Measurements from ENCODE around the gene FASTKD1.
"Not testable (repeated sequence)": the region's sequence is repeated elsewhere in the genome, so short reads cannot be mapped to it uniquely, and the experiment has no call there.

Gene FASTKD1

GRCh38 chr2:169528271-169528701, 45.4 kb downstream of the FASTKD1 start:
- no peak for TF ChIP-seq ZNF274 (IDR thresholded peaks at IDR 0.05; ENCODE audit: low read depth, low read length)
- Histone ChIP-seq H3K9me3 (ENCODE audit: insufficient read depth, low read length) (no peaks in the 10 kb centered on the region), H3K9ac (ENCODE audit: insufficient read length, low read depth) (no peak overlapping the region), H3K27me3 (ENCODE audit: insufficient read depth, insufficient read length) (no peaks in the 10 kb centered on the region), H3K4me1 (ENCODE audit: insufficient read depth, insufficient read length) (no peaks in the 10 kb centered on the region), H3K4me3 (ENCODE audit: insufficient read length, low read depth) (no peak overlapping the region), H3K36me3 (ENCODE audit: insufficient read depth, insufficient read length, low read length) (peaks cover 40% of the 10 kb centered on the region)
- peak; percentile 62 for DNase-seq (ENCODE audit: low read depth, low spot score)

- peaks cover 36% of the 10 kb centered on the region for H3K36me3 ChIP-seq (ENCODE audit: insufficient read depth, insufficient read length, low read length)
- H3K4me3 ChIP-seq (ENCODE audit: insufficient read length, low read depth), result no peak overlapping the region
- no peaks in the 10 kb centered on the region for H3K27me3 ChIP-seq (ENCODE audit: insufficient read depth, insufficient read length)
- no peak for DNase-seq (ENCODE audit: low read depth, low spot score)
- H3K9ac ChIP-seq (ENCODE audit: insufficient read length, low read depth), result no peak overlapping the region
- H3K4me1 ChIP-seq (ENCODE audit: insufficient read depth, insufficient read length), result no peaks in the 10 kb centered on the region
- H3K9me3 ChIP-seq (ENCODE audit: insufficient read depth, low read length), result no peaks in the 10 kb centered on the region
- no peak for TF ChIP-seq ZNF274 (IDR thresholded peaks at IDR 0.05; ENCODE audit: low read depth, low read length)
- TF ChIP-seq SUZ12 (IDR thresholded peaks at IDR 0.05; ENCODE audit: extremely low read depth, insufficient read depth, insufficient read length), result no peak
- TF ChIP-seq YY1 (IDR thresholded peaks at IDR 0.05; ENCODE audit: insufficient read depth, insufficient read length), result no peak
Measured at GRCh38 chr2:169526451-169526850, 47.2 kb downstream of the FASTKD1 start.

- no peak for DNase-seq (ENCODE audit: low read depth, low spot score)
- Histone ChIP-seq H3K27me3 (ENCODE audit: insufficient read depth, insufficient read length) (no peaks in the 10 kb centered on the region), H3K4me1 (ENCODE audit: insufficient read depth, insufficient read length) (no peaks in the 10 kb centered on the region), H3K9me3 (ENCODE audit: insufficient read depth, low read length) (no peaks in the 10 kb centered on the region), H3K9ac (ENCODE audit: insufficient read length, low read depth) (no peak overlapping the region), H3K4me3 (ENCODE audit: insufficient read length, low read depth) (no peak overlapping the region), H3K36me3 (ENCODE audit: insufficient read depth, insufficient read length, low read length) (peaks cover 26% of the 10 kb centered on the region)
- no peak for TF ChIP-seq ZNF274 (IDR thresholded peaks at IDR 0.05; ENCODE audit: low read depth, low read length)
- no peak for TF ChIP-seq YY1 (IDR thresholded peaks at IDR 0.05; ENCODE audit: insufficient read depth, insufficient read length)
- TF ChIP-seq SUZ12 (IDR thresholded peaks at IDR 0.05; ENCODE audit: extremely low read depth, insufficient read depth, insufficient read length), result no peak
Measured at GRCh38 chr2:169525434-169525833, 48.2 kb downstream of the FASTKD1 start.

- Histone ChIP-seq H3K9me3 (ENCODE audit: insufficient read depth, low read length) (no peaks in the 10 kb centered on the region), H3K27me3 (ENCODE audit: insufficient read depth, insufficient read length) (no peaks in the 10 kb centered on the region), H3K4me3 (ENCODE audit: insufficient read length, low read depth) (no peak overlapping the region), H3K4me1 (ENCODE audit: insufficient read depth, insufficient read length) (no peaks in the 10 kb centered on the region), H3K9ac (ENCODE audit: insufficient read length, low read depth) (no peak overlapping the region), H3K36me3 (ENCODE audit: insufficient read depth, insufficient read length, low read length) (peaks cover 10% of the 10 kb centered on the region)
- TF ChIP-seq SUZ12 (IDR thresholded peaks at IDR 0.05; ENCODE audit: extremely low read depth, insufficient read depth, insufficient read length) (no peak), YY1 (IDR thresholded peaks at IDR 0.05; ENCODE audit: insufficient read depth, insufficient read length) (no peak)
- DNase-seq (ENCODE audit: low read depth, low spot score), result no peak
Measured at GRCh38 chr2:169523681-169524080, 50.0 kb downstream of the FASTKD1 start.

GRCh38 chr2:169520896-169521295, 52.8 kb downstream of the FASTKD1 start:
- DNase-seq (ENCODE audit: low read depth, low spot score), result no peak
- no peaks in the 10 kb centered on the region for H3K36me3 ChIP-seq (ENCODE audit: insufficient read depth, insufficient read length, low read length)
- H3K27me3 ChIP-seq (ENCODE audit: insufficient read depth, insufficient read length), result no peaks in the 10 kb centered on the region
- H3K4me3 ChIP-seq (ENCODE audit: insufficient read length, low read depth), result no peak overlapping the region
- TF ChIP-seq SUZ12 (IDR thresholded peaks at IDR 0.05; ENCODE audit: extremely low read depth, insufficient read depth, insufficient read length) (no peak), ZNF274 (IDR thresholded peaks at IDR 0.05; ENCODE audit: low read depth, low read length) (no peak), YY1 (IDR thresholded peaks at IDR 0.05; ENCODE audit: insufficient read depth, insufficient read length) (no peak)
- H3K9ac ChIP-seq (ENCODE audit: insufficient read length, low read depth), result no peak overlapping the region
- no peaks in the 10 kb centered on the region for H3K9me3 ChIP-seq (ENCODE audit: insufficient read depth, low read length)
- no peaks in the 10 kb centered on the region for H3K4me1 ChIP-seq (ENCODE audit: insufficient read depth, insufficient read length)

- DNase-seq (ENCODE audit: low read depth, low spot score); H3K27me3 ChIP-seq (ENCODE audit: insufficient read depth, insufficient read length); H3K4me1 ChIP-seq (ENCODE audit: insufficient read depth, insufficient read length); H3K36me3 ChIP-seq (ENCODE audit: insufficient read depth, insufficient read length, low read length); H3K9ac ChIP-seq (ENCODE audit: insufficient read length, low read depth); H3K9me3 ChIP-seq (ENCODE audit: insufficient read depth, low read length); H3K4me3 ChIP-seq (ENCODE audit: insufficient read length, low read depth): not testable (repeated sequence)
Measured at GRCh38 chr2:169516488-169516995, 57.1 kb downstream of the FASTKD1 start.

GRCh38 chr2:169514758-169515157, 58.9 kb downstream of the FASTKD1 start:
- H3K27me3 ChIP-seq (ENCODE audit: insufficient read depth, insufficient read length); H3K9me3 ChIP-seq (ENCODE audit: insufficient read depth, low read length); H3K4me3 ChIP-seq (ENCODE audit: insufficient read length, low read depth); DNase-seq (ENCODE audit: low read depth, low spot score); H3K36me3 ChIP-seq (ENCODE audit: insufficient read depth, insufficient read length, low read length); H3K9ac ChIP-seq (ENCODE audit: insufficient read length, low read depth); H3K4me1 ChIP-seq (ENCODE audit: insufficient read depth, insufficient read length): not testable (repeated sequence)

GRCh38 chr2:169513926-169514325, 59.7 kb downstream of the FASTKD1 start:
- Histone ChIP-seq H3K36me3 (ENCODE audit: insufficient read depth, insufficient read length, low read length) (no peaks in the 10 kb centered on the region), H3K9me3 (ENCODE audit: insufficient read depth, low read length) (no peaks in the 10 kb centered on the region), H3K27me3 (ENCODE audit: insufficient read depth, insufficient read length) (no peaks in the 10 kb centered on the region), H3K4me1 (ENCODE audit: insufficient read depth, insufficient read length) (no peaks in the 10 kb centered on the region), H3K9ac (ENCODE audit: insufficient read length, low read depth) (no peak overlapping the region), H3K4me3 (ENCODE audit: insufficient read length, low read depth) (no peak overlapping the region)
- no peak for DNase-seq (ENCODE audit: low read depth, low spot score)
- TF ChIP-seq YY1 (IDR thresholded peaks at IDR 0.05; ENCODE audit: insufficient read depth, insufficient read length) (no peak), SUZ12 (IDR thresholded peaks at IDR 0.05; ENCODE audit: extremely low read depth, insufficient read depth, insufficient read length) (no peak), ZNF274 (IDR thresholded peaks at IDR 0.05; ENCODE audit: low read depth, low read length) (no peak)
